Keratinocyte (primary cell): ENCODE data around the gene DCST1.

ENCODE experiments used
- CTCF ChIP-seq, 3 experiments: IDR thresholded peaks in 1 of 3; conservative IDR thresholded peaks in 1 of 3; optimal IDR thresholded peaks in 1 of 3; 2 replicates in 2 of 3; 3 replicates in 1 of 3; pipeline versions ENCODE3 to v1.5.1; 2011; ENCODE audit warnings: low read length in 3 of 3, mild to moderate bottlenecking in 3 of 3, moderate library complexity in 2 of 3, control low read depth in 1 of 3, inconsistent platforms in 1 of 3; ENCODE audit not compliant: insufficient read depth in 2 of 3; ENCODE audit errors: extremely low read depth in 1 of 3
- EZH2 ChIP-seq: IDR thresholded peaks from one replicate; pipeline ENCODE4 v1.6.1; 2012; ENCODE audit warnings: inconsistent platforms, mild to moderate bottlenecking, low read length, moderate library complexity

DNA sequence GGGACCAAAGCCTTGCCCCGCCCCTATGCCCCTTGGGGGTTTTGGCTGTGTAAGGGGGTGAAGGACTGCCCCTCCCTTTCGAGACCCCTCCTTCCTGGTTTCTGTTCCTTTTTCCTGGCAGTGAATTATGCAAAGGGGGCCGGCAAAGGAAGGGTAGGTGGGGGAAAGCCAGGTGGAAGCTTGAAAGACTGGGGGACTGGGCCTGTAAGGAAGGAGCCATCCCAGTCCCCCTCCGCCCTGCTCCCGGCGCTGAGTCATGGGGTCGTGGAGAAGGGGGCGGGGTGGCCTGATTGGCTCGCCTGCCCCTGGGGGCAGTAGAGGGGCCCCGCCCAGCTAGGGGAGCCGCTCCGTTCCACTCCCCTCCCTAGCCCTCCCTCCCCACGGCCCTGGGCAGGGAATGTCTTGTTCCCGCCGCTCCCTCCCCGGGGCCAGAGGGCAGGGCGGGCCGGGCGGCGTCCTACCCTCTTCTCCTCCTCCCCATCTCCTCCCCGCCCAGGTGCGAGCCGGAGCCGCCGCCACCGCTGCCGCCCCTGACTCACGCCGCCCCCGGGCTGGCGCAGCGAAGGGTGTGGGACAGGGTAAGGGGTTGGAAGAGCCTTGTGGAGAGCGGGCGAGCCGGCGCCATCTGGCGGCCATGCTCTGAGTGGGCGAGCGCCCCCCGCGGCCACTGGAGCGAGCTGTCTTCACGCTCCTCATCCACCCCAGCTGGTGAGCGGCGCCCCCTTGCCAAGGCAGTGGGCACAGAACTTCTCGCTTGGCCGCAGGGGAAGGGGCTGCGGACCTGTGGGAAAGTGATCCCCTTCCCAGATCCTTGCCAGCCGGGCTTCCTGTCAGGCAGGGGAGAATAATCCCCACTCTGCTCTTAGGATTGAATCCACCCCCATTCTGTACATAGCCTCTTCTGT lies 16.3 kb upstream of the DCST1 start:
- TF ChIP-seq CTCF (optimal IDR thresholded peaks at IDR 0.05 in 1 of 3, IDR thresholded peaks at IDR 0.05 in 1 of 3, conservative IDR thresholded peaks at IDR 0.05 in 1 of 3; ENCODE audit: extremely low read depth in 1 of 3, insufficient read depth in 2 of 3, low read length in 3 of 3) = peak in 2 of 3 experiments; percentile 96 to 100
- no peak for TF ChIP-seq EZH2
